T follicular helper cell (primary cell): Measurements from ENCODE around the gene OR10H4.
"Not testable (repeated sequence)": the region's sequence is repeated elsewhere in the genome, so short reads cannot be mapped to it uniquely, and the experiment has no call there.

ENCODE experiments used
- DNase-seq: peaks from one replicate; pipeline ENCODE4 v3.0.0-alpha.2; 2020; ENCODE audit warnings: low read depth
- total RNA-seq, 2 experiments: gene quantifications; one replicate each; lab custom pipeline; 2026; lab: John Stamatoyannopoulos, UW

The OR10H4 gene
- total RNA-seq: 0 reads per million in 2 experiments

GRCh38 chr19:15948223-15949058, at the start of gene OR10H4:
Gene OR10H4, plus strand, starts transcription at chr19:15949008. Its CDS starts 0 bp downstream, at chr19:15949008.
- DNase-seq: no peak

GRCh38 chr19:15899561-15899960, 49.2 kb upstream of the OR10H4 start:
- DNase-seq: not testable (repeated sequence)

- DNase-seq: not testable (repeated sequence)
Measured at GRCh38 chr19:15900032-15900431, 48.8 kb upstream of the OR10H4 start.

- DNase-seq: no peak
Measured at GRCh38 chr19:15900504-15900903, 48.3 kb upstream of the OR10H4 start.

- no peak for DNase-seq
Measured at GRCh38 chr19:15902254-15902653, 46.6 kb upstream of the OR10H4 start.

GRCh38 chr19:15902898-15903297, 45.9 kb upstream of the OR10H4 start:
- not testable (repeated sequence) for DNase-seq

- no peak for DNase-seq
Measured at GRCh38 chr19:15905026-15905425, 43.8 kb upstream of the OR10H4 start.

- no peak for DNase-seq
Measured at GRCh38 chr19:15911599-15912235, 37.1 kb upstream of the OR10H4 start.

GRCh38 chr19:15913384-15913783, 35.4 kb upstream of the OR10H4 start:
- no peak for DNase-seq

- no peak for DNase-seq
Measured at GRCh38 chr19:15913830-15914229, 35.0 kb upstream of the OR10H4 start.

- DNase-seq: no peak
Measured at GRCh38 chr19:15915109-15915508, 33.7 kb upstream of the OR10H4 start.

GRCh38 chr19:15919243-15919642, 29.6 kb upstream of the OR10H4 start:
- DNase-seq: no peak

- no peak for DNase-seq
Measured at GRCh38 chr19:15922021-15922420, 26.8 kb upstream of the OR10H4 start.

GRCh38 chr19:15923702-15924101, 25.1 kb upstream of the OR10H4 start:
- DNase-seq: no peak

- no peak for DNase-seq
Measured at GRCh38 chr19:15926484-15926883, 22.3 kb upstream of the OR10H4 start.

GRCh38 chr19:15928321-15928720, 20.5 kb upstream of the OR10H4 start:
- no peak for DNase-seq

GRCh38 chr19:15933761-15934331, 15.0 kb upstream of the OR10H4 start:
- DNase-seq: not testable (repeated sequence)

- DNase-seq: no peak
Measured at GRCh38 chr19:15934332-15935078, 14.3 kb upstream of the OR10H4 start, which contains the start of gene CYP4F11. Gene CYP4F11, minus strand, starts transcription at chr19:15934529. Its CDS starts 121 bp downstream, at chr19:15934408.

GRCh38 chr19:15935167-15935702, 13.6 kb upstream of the OR10H4 start:
- DNase-seq: no peak

GRCh38 chr19:15936173-15936572, 12.6 kb upstream of the OR10H4 start:
- DNase-seq: no peak

GRCh38 chr19:15936950-15937349, 11.9 kb upstream of the OR10H4 start:
- DNase-seq: no peak

- DNase-seq: no peak
Measured at GRCh38 chr19:15937771-15938170, 11.0 kb upstream of the OR10H4 start.
